ENCODE measurements around the gene CEP85L.

GRCh38 chr6:118685823-118686449 is 34.5 kb upstream of the CEP85L start:
- TF ChIP-seq CTCF (IDR thresholded peaks at IDR 0.05; ENCODE audit: borderline replicate concordance, extremely low read depth, low read length, poor library complexity, severe bottlenecking) = no peak
- no peak for TF ChIP-seq EZH2 (IDR thresholded peaks at IDR 0.05; ENCODE audit: borderline replicate concordance, low read depth, low read length, severe bottlenecking)
